ENCODE results near the gene GHRL. TPM values are rescaled to one million over a fixed set of nuclear protein-coding genes. Genes with fewer than 3 reads are reported as not detected.
A peak's percentile ranks its signal among the peaks of the same experiment; 100 is the strongest.

Gene GHRL
- total RNA-seq, 1 experiment from 2014 or later, result not detected

DNA sequence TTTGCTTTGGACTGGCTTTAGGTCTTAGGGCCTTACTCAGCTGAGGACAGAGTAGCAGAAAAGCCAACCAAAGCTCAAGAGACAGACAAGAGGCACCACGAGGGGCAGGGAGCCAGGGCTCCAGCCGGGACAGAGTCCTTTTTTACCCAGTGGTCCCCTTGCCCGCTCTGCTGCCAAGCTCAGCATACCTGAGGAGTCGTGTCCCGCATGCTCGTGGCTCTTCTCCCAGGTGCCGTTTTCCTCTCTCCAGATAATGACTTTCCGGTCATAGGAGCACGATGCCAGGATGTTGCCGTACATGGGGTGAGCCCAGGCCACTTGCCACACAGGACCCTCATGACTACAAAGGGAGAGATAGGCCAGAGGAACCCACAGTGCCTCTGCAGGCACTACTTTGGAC is 19.6 kb upstream of the GHRL start:
- no TSS peak for BruUV-seq (replicated peaks)

DNA sequence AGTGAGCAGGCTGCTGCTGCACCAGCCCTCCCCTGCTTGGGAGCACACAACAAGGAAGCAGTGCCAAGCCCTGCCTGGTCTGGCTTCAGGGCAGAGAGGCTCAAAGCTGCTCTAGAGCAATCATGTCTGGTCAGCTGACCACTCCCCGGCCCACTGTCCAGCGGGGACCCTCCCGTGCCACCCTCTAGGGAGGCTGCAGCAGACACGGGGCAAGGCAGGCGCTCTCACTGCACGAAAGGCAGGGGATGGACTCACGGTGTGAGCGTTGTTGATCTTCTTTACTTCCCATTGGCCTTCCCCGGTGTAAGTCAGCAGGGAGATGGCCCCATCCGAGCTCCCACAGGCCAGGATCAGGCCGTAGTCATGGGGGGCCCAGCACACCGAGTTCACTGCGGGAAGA is 19.0 kb upstream of the GHRL start:
- DNase-seq, result no peak
- no TSS peak for BruUV-seq (replicated peaks)
- Histone ChIP-seq H3K27ac (no peak overlapping the region), H3K9me3 (ENCODE audit: insufficient read depth, low read depth) (no peaks in the 10 kb centered on the region), H3K27me3 (ENCODE audit: insufficient read depth, low read depth) (no peaks in the 10 kb centered on the region), H3F3A (ENCODE audit: insufficient read depth, low read depth) (peaks cover 3% of the 10 kb centered on the region), H2AFZ (no peak overlapping the region), H3K4me1 (replicated peaks; ENCODE audit: insufficient read depth) (no peaks in the 10 kb centered on the region), H3K36me3 (ENCODE audit: low read depth) (peaks cover 37% of the 10 kb centered on the region; the same call in 1 of the 2 replicates), H3K9me2 (ENCODE audit: insufficient read depth) (no peaks in the 10 kb centered on the region), H3K4me2 (no peak overlapping the region), H3K4me3 (no peak overlapping the region), H4K20me1 (ENCODE audit: insufficient read depth) (no peaks in the 10 kb centered on the region; the same call in 1 of the 2 replicates), H3K79me2 (ENCODE audit: low read depth) (no peaks in the 10 kb centered on the region)
- ChIA-PET POLR2A (ENCODE audit: unreplicated experiment) (no interaction called here), CTCF (interaction anchor here (0.6 kb wide), 1 partner anchor 15 kb away, joined by 3 read pairs; no protein-coding TSS in a partner anchor)
- intact Hi-C loops (cut with micrococcal nuclease; ENCODE audit: unreplicated experiment), result no loop called here
- TF ChIP-seq, protein P1, sequence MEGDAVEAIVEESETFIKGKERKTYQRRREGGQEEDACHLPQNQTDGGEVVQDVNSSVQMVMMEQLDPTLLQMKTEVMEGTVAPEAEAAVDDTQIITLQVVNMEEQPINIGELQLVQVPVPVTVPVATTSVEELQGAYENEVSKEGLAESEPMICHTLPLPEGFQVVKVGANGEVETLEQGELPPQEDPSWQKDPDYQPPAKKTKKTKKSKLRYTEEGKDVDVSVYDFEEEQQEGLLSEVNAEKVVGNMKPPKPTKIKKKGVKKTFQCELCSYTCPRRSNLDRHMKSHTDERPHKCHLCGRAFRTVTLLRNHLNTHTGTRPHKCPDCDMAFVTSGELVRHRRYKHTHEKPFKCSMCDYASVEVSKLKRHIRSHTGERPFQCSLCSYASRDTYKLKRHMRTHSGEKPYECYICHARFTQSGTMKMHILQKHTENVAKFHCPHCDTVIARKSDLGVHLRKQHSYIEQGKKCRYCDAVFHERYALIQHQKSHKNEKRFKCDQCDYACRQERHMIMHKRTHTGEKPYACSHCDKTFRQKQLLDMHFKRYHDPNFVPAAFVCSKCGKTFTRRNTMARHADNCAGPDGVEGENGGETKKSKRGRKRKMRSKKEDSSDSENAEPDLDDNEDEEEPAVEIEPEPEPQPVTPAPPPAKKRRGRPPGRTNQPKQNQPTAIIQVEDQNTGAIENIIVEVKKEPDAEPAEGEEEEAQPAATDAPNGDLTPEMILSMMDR (conservative IDR thresholded peaks at IDR 0.05), result no peak
- TF ChIP-seq EZH2 (IDR thresholded peaks at IDR 0.05; ENCODE audit: low read depth), result no peak

More for the DNA sequence above, 19.6 kb upstream of the GHRL start:
- Histone ChIP-seq H3K4me3 (no peak overlapping the region), H3K27ac (no peak overlapping the region), H3K9me3 (ENCODE audit: insufficient read depth, low read depth) (no peaks in the 10 kb centered on the region), H4K20me1 (ENCODE audit: insufficient read depth) (no peaks in the 10 kb centered on the region; the same call in 1 of the 2 replicates), H3K9me2 (ENCODE audit: insufficient read depth) (no peaks in the 10 kb centered on the region), H3K27me3 (ENCODE audit: insufficient read depth, low read depth) (no peaks in the 10 kb centered on the region), H3K4me1 (replicated peaks; ENCODE audit: insufficient read depth) (no peaks in the 10 kb centered on the region), H3K4me2 (no peak overlapping the region), H3K79me2 (ENCODE audit: low read depth) (no peaks in the 10 kb centered on the region), H3K36me3 (ENCODE audit: low read depth) (peaks cover 37% of the 10 kb centered on the region; the same call in 1 of the 2 replicates), H3F3A (ENCODE audit: insufficient read depth, low read depth) (peaks cover 3% of the 10 kb centered on the region), H2AFZ (no peak overlapping the region)
- CTCF ChIA-PET, result no interaction called here
- POLR2A ChIA-PET (ENCODE audit: unreplicated experiment), result no interaction called here
- DNase-seq, result no peak
- intact Hi-C loops (cut with micrococcal nuclease; ENCODE audit: unreplicated experiment), result no loop called here
- TF ChIP-seq, protein P1 (conservative IDR thresholded peaks at IDR 0.05), result no peak
- TF ChIP-seq EZH2 (IDR thresholded peaks at IDR 0.05; ENCODE audit: low read depth), result no peak

DNA sequence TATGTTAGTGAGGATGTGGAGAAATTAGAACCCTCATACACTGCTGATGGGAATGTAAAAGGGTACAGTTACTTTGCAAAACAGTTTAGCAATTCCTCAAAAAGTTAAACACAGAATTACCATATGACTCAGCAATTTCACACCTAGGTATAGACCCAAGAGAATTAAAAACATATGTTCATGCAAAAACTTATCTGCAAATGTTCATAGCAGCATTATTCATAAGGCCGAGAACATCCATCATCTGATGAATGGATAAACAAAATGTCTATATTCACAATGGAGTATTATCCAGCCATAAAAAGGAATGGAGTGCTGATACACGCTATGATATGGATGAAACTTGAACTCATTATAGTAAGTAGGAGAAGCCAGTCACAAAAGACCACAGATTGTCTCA is 17.8 kb upstream of the GHRL start:
- Histone ChIP-seq H2AFZ (no peak overlapping the region), H3K27ac (0 out of 2 replicates have a peak overlapping the region, but pooled peaks have one; percentile 18), H3K27me3 (ENCODE audit: insufficient read depth, low read depth) (no peaks in the 10 kb centered on the region), H3F3A (ENCODE audit: insufficient read depth, low read depth) (peaks cover 3% of the 10 kb centered on the region), H3K4me1 (replicated peaks; ENCODE audit: insufficient read depth) (no peaks in the 10 kb centered on the region), H3K79me2 (ENCODE audit: low read depth) (no peaks in the 10 kb centered on the region), H3K9me2 (ENCODE audit: insufficient read depth) (no peaks in the 10 kb centered on the region), H3K36me3 (ENCODE audit: low read depth) (peaks cover 37% of the 10 kb centered on the region; the same call in 1 of the 2 replicates), H3K4me2 (no peak overlapping the region), H3K4me3 (no peak overlapping the region), H4K20me1 (ENCODE audit: insufficient read depth) (no peaks in the 10 kb centered on the region; the same call in 1 of the 2 replicates), H3K9me3 (ENCODE audit: insufficient read depth, low read depth) (no peaks in the 10 kb centered on the region)
- DNase-seq, result no peak
- intact Hi-C loops (cut with micrococcal nuclease; ENCODE audit: unreplicated experiment), result no loop called here
- no TSS peak for BruUV-seq (replicated peaks)
- CTCF ChIA-PET, result no interaction called here
- TF ChIP-seq, protein P1 (conservative IDR thresholded peaks at IDR 0.05), result no peak
- no peak for TF ChIP-seq EZH2 (IDR thresholded peaks at IDR 0.05; ENCODE audit: low read depth)
- POLR2A ChIA-PET (ENCODE audit: unreplicated experiment), result no interaction called here

Measured in PC-9 (cell line).